Measurements from ENCODE around the gene ARL4D.
A peak's percentile ranks its signal among the peaks of the same experiment; 100 is the strongest.

The ARL4D gene

DNA sequence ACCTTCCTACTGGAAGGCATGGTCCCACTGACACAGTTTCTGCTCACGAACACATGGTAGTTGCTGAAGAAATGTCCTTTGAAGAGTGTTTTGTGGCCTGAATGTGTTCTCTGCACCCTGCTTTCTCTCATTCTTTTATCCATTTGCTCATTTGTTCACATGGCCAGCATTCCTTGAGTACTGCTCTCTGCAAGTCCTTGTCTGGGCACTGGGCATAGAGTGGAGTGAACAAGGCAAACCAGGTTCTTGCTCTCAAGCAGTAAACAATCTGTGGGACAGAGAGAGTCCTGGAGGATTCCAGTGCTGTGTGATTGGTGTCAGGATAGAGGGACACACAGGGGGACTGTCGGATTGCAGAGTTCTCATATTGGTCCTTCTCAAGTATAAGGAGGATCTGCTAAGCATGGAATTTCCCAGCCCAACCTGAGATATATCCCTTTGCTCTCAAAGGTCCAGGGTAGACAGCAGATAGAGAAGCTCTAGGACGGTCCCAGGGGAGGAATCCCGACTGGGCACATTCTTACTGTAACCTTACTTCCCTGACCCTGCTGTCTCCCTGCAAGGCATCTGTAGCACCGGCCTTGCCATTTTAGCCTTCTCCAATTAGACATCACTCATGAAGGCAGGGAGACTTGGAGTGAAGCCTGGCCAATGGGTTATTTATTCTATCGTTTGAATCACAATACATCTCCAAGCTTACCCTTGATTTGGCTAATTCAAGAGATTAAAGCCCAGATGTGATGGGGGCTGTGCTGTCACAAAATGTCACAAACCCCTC lies 32.3 kb downstream of the ARL4D start:
- no peak for DNase-seq

GRCh38 chr17:43431714-43432523 lies 33.1 kb downstream of the ARL4D start:
- peak; percentile 14 for DNase-seq

- DNase-seq, result no peak
These were observed 36.1 kb downstream of the ARL4D start for GRCh38 chr17:43434902-43435319.

DNA sequence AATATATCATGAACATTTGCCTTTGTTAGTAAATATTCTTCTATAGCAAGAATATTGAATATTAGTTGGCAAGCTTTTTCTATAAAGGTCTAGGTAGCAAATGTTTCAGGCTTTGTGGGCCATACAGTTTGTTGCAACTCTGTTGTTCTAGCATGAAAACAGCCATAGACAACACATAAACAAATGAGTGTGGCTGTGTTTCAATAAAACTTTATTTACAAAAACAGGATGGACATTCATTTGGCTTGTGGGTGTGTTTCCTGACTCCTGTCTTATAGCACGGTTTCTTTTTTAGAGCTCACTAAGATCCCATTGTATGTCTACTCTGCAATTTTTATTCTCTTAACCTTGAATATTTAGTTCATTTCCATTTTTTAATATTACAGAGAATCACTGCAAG lies 39.0 kb downstream of the ARL4D start:
- no peak for DNase-seq

DNA sequence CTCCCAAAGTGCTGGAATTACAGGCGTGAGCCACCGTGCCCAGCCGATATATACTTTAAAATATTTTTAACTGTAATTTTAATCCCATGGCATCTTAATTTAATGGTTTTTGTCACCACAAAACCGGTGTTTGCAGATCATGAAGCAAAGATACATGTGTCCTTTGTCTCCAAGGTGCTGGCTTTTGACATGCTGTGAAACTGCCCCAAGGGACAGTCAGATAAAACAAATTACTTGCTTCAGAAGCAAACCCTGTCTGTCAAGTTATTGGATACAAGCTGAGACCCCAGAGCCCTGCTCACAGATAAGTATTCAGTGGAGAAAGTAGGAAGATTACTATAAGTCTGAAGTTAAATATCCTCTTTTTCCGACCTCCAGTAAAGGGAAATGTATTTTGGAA lies 39.8 kb downstream of the ARL4D start:
- DNase-seq, result no peak

DNA sequence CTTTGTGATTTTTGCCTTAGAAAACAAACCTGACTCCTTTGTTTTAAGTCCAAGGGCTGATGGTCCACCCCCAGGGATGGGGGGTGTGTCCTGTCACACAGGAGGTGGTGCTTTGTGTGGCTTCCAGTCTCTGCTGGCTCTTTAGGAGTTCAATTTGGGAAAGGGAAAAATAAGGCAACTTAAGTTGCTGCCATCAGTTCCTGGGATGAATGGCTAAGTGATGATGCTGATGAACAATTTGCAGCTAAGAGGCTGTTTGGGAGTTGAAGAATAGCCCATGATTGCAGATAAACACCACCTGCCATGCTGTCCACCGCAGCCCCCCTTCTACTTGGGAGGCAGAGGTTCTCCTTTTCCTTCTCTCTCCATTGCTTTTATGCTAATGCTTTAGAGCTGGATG lies 40.2 kb downstream of the ARL4D start:
- DNase-seq, result no peak

DNA sequence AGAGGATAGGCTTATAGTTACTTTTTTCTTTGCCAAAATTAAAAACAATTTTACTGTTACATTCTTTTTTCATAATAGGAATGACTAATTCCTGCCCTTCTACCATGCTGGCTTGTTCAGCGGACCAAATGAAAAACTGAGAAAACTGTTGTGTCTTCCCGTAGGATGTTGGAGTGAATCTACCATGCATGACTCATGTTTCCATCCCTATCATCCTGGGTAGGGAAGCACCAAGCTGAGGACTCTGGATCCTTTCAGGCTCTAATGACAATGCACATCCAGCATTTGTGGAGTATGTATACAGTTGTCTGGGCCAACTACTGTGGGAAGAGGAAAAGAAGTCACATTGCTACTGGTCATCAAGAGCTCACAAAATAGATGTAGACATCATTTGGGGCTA lies 43.9 kb downstream of the ARL4D start:
- DNase-seq, result no peak

GRCh38 chr17:43443381-43443780 lies 44.6 kb downstream of the ARL4D start:
- DNase-seq, result no peak

DNA sequence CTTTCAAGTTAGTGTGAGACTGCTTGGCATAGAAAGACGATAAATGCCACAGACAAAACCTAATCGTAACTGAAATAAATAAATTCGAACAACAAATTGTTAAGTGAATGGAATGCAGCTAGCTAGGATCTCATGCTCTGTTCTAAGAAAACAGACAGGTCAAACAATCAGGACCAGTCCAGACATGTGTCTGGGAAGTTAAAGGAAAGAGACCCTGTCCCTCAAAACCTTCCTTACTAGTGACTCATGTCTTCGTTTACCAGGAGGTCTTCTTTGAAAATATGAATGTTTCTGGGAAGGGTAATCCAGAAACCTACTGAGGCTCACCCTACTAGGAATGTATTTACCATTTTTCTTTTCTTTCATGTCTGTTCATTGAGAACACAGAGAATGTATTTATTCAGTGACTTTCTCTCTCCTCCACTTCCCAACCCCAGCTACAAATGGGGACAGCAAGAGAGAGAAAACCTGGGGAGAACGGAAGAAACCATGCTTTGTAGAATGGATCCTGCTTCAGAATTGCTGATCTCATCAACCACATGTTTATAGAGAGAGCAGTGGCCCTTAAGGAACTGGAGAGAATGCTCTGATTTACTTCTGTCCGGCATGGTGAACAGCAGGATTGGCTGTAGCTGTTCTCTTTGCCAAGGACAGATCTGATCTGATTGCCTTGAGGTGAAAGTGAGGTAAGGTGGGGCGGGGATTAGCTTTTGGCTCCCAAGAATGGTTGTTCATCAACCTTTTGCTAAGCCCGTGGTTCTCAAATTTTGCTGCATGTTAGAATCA lies 45.6 kb downstream of the ARL4D start:
- no peak for DNase-seq

DNA sequence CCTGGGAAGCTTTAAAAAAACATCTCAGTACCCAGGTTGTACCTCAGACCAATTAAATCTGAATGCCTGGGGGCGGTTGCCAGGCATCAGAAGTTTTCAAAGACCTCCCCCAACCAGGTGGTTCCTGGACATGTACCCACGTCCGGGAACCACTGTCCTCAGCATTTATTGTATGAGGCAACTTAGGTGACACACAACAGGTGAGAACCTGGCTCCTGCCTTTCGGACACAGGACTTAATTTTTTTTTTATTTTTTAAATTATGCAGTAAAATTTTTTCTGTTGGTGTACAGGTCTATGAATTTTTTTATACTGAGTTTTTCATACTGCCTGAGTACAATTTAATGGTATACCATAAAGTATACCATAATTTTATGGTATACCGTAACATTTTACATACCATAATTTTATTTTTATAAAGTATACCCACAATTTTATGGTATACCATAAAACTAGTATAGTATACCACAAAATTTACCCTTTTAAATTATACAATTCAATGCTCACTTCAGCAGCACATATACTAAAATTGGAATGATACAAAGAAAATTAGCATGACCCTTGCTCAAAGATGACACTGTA lies 46.3 kb downstream of the ARL4D start:
- no peak for DNase-seq

DNA sequence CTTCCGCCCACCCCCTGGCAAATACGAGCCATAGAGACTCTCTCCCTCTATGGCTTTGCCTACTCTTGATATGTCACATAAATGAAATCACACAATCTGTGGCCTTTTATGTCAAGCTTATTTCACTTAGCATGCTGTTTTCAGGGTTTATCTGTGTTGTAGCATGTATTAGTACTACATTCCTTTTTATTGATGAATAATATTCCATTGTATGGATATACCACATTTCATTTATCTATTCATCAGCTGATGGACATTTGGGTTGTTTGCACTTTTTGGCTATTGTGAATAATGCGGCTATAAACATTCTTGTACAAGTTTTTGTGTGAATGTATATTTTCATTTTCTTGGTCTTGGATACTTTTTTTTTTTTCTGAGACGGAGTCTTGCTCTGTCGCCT lies 48.0 kb downstream of the ARL4D start:
- DNase-seq, result no peak

GRCh38 chr17:43448720-43449469 lies 50.1 kb downstream of the ARL4D start:
- no peak for DNase-seq

- DNase-seq, result no peak
These were observed 50.9 kb downstream of the ARL4D start for GRCh38 chr17:43449470-43450248.

All from NCI-H2081 treated with DMSO at 0.1 percent for 48 hours (cell line).